Activated T-cell treated with anti-CD3 and anti-CD28 coated beads, Interleukin-2, amount 50 U/mL, for 72 hours (primary cell): ENCODE measurements around the gene KTN1. TPM values are rescaled to one million over a fixed set of nuclear protein-coding genes. Genes with fewer than 3 reads are reported as not detected.

ENCODE experiments used
- ATAC-seq, 2 donors: fragments of 150-1000 bp; cut with Tn5 transposase; replicated peaks in 1 of 2; 2 replicates each; pipeline ENCODE4 v1.10.0; 2021; ENCODE audit warnings: moderate library complexity in 2 of 2, mild to moderate bottlenecking in 1 of 2
- DNase-seq, 2 donors: peaks; one replicate each; pipeline ENCODE4 v3.0.0; 2021 to 2022; ENCODE audit warnings: mixed read lengths in 1 of 2
- H3K27ac Mint-ChIP-seq: one replicate; pipeline ENCODE4 v1.8.0; 2022; ENCODE audit warnings: mild to moderate bottlenecking, moderate library complexity, mixed read lengths
- H3K27me3 Mint-ChIP-seq: one replicate; pipeline ENCODE4 v1.8.0; 2022; ENCODE audit warnings: low read depth, mixed read lengths
- H3K36me3 Mint-ChIP-seq, 2 donors: one replicate each; pipeline ENCODE4 v1.8.0; 2022; ENCODE audit warnings: mixed read lengths in 2 of 2, mild to moderate bottlenecking in 1 of 2; ENCODE audit not compliant: insufficient read depth in 2 of 2
- H3K4me1 Mint-ChIP-seq: one replicate; pipeline ENCODE4 v1.8.0; 2022; ENCODE audit warnings: low read depth, mixed read lengths
- H3K4me3 Mint-ChIP-seq, 2 donors: one replicate each; pipeline ENCODE4 v1.8.0; 2022; ENCODE audit warnings: mild to moderate bottlenecking in 2 of 2, mixed read lengths in 2 of 2, moderate library complexity in 2 of 2
- H3K9me3 Mint-ChIP-seq, 2 donors: one replicate each; pipeline ENCODE4 v1.8.0; 2022; ENCODE audit warnings: mixed read lengths in 2 of 2
- total RNA-seq, 2 donors: library from RNA; stranded (reverse); gene quantifications; one replicate each; pipeline ENCODE4 v1.2.3, GENCODE V29; 2022

The KTN1 gene
- total RNA-seq, 2 donors from 2014 or later, result 144 TPM

DNA sequence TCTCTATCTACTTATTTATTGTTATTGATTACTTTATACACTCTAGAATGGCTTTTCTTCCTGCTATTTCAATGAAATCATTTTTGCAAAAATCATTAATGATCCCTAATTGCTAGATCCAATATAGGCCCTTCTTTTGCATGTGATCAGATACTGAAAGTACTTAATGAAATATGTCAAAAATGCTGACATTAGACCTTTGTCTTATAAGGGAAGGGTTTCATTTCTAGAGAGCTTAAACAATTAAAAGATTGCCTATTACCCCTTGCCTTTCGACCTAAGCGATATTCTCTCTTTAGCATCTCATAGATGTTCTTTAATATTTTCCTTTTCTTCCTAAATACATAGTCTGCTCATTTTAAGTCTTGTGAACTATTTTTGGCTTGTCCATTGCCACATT, 101.1 kb downstream of the KTN1 start:
- no peaks in the 10 kb centered on the region for H3K27me3 Mint-ChIP-seq
- no peak overlapping the region for H3K4me3 Mint-ChIP-seq
- H3K27ac Mint-ChIP-seq, result no peak overlapping the region
- no peak for DNase-seq
- no peaks in the 10 kb centered on the region for H3K9me3 Mint-ChIP-seq
- ATAC-seq, result no peak
- peaks cover 2 to 18% of the 10 kb centered on the region in 2 donors for H3K36me3 Mint-ChIP-seq
- no peaks in the 10 kb centered on the region for H3K4me1 Mint-ChIP-seq

DNA sequence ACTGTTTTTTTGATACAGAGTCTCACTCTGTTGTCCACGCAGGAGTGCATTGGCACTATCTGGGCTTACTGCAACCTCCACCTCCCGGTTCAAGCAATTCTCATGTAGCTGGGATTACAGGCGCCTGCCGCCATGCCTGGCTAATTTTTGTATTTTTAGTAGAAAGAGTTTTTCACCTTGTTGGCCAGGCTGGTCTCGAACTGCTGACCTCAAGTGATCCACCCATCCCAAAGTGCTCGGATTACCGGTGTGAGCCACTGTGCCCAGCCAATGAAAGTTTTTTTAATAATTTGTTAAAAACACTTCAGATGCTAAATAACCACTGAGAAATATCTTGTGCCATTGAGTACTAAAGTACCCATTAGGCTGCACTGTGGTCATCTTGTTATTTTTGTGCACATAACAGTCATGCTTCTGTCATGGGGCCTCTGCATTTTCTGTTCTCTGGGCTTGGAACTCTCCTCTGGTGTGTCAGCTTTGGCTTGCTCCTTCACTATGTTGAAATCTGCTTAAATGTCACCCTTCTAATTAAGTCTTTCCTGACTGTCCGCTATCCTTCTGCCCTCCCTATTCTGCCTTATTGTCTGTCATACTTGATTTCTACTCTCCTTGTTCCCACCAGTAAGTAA, 105.1 kb downstream of the KTN1 start:
- Mint-ChIP-seq H3K4me3 (no peak overlapping the region), H3K4me1 (peaks cover 5% of the 10 kb centered on the region), H3K9me3 (no peaks in the 10 kb centered on the region), H3K36me3 (peaks cover 4 to 17% of the 10 kb centered on the region in 2 donors), H3K27ac (no peak overlapping the region), H3K27me3 (no peaks in the 10 kb centered on the region)
- DNase-seq (no peak), ATAC-seq (no peak)

GRCh38 chr14:55686713-55687112, 106.7 kb downstream of the KTN1 start:
- no peaks in the 10 kb centered on the region for H3K27me3 Mint-ChIP-seq
- H3K9me3 Mint-ChIP-seq, result no peaks in the 10 kb centered on the region
- H3K4me1 Mint-ChIP-seq, result peaks cover 5% of the 10 kb centered on the region
- DNase-seq (no peak), ATAC-seq (no peak)
- H3K4me3 Mint-ChIP-seq, result no peak overlapping the region
- H3K27ac Mint-ChIP-seq, result no peak overlapping the region
- peaks cover 4 to 11% of the 10 kb centered on the region in 2 donors for H3K36me3 Mint-ChIP-seq

- Mint-ChIP-seq H3K4me3 (no peak overlapping the region), H3K36me3 (peaks cover 4 to 6% of the 10 kb centered on the region in 2 donors), H3K9me3 (no peaks in the 10 kb centered on the region), H3K27me3 (no peaks in the 10 kb centered on the region), H3K4me1 (peaks cover 5% of the 10 kb centered on the region), H3K27ac (peak overlapping the region; percentile 10)
- ATAC-seq, result no peak
- no peak for DNase-seq
Observed at GRCh38 chr14:55688566-55688965, 108.6 kb downstream of the KTN1 start.

DNA sequence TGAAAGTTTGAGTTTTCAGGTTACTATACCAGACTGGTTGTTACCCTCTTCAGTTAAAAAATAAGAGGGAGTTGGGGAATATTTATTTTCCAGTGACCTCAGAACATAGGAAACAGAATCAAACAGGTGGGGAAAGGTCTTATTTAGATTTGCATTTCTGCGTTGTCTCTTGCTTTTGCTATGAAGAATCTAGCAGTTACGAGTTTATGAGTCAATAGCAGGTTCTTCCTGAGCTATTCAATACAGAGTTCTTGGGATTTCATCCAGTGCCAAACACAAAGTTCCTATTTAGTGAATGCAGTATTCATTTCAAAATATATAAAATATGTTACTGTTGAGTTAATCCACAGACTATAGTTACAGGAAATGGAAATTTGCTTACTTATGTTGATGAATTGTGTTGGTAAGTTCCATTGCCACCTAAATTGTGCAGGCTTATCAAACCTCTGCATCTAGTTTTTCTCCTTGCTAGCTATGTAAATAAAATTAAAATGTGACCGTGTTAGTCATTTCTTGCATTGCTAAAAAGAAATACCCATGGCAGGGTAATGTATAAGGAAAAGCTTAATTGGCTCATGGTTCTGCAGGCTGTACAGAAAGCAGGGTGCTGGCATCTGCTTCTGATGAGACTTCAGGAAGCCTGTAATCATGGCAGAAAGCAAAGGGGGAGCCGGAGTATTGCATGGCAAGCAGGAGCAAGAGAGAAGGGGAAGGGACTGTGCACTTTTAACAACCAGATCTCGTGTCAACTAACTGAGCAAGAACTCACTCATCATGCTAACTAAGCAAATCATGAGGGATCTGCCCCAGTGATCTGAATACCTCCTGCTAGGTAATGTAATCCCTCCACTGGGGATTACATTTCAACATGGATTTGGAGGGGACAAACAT, 110.2 kb downstream of the KTN1 start:
- Mint-ChIP-seq H3K36me3 (peaks cover 2 to 6% of the 10 kb centered on the region in 2 donors), H3K4me3 (no peak overlapping the region), H3K9me3 (no peaks in the 10 kb centered on the region), H3K27me3 (no peaks in the 10 kb centered on the region), H3K4me1 (peaks cover 5% of the 10 kb centered on the region), H3K27ac (no peak overlapping the region)
- DNase-seq, result no peak
- ATAC-seq, result no peak

DNA sequence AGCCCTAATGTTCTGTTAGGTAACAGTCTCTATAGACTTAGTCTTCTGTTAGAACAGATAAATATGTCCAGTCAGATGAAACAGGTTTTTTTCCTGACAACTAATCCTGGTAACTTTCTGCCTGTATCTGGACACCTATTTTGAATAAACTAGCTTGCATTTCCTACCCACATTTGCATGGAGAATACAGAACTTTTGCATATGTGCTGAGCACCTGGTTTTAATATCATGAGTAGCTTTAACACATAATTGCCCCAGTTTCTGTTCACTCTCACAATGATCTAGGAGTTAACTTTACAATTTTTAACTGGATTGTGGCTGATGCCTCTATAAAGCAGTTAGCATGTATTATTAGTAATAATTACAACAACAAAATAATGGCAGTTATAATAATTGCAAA, 111.7 kb downstream of the KTN1 start:
- Mint-ChIP-seq H3K27ac (no peak overlapping the region), H3K36me3 (no peaks in the 10 kb centered on the region), H3K4me1 (peaks cover 5% of the 10 kb centered on the region), H3K4me3 (no peak overlapping the region), H3K9me3 (no peaks in the 10 kb centered on the region), H3K27me3 (no peaks in the 10 kb centered on the region)
- DNase-seq (no peak), ATAC-seq (no peak)

DNA sequence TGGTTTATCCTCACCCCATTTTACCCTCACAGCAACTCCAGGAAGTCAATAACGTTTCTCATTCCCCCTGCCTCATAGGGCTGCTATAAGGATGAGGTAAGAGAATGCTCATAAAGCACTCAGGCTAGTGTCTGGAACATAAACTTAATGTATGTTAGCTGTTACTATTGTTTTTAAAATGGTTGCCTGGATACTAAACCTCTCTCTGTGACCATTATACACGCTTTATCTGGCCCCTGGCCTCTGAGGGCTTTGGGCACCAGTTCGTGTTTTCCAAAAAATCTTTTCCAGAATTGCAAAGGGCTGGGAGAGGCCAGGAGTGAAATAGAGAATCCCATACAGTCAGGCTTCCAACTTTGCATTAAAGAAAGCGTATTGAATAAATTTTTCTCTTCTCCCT, 113.9 kb downstream of the KTN1 start:
- no peak for ATAC-seq
- peaks cover 5% of the 10 kb centered on the region for H3K4me1 Mint-ChIP-seq
- DNase-seq, result no peak
- no peak overlapping the region for H3K4me3 Mint-ChIP-seq
- no peak overlapping the region for H3K27ac Mint-ChIP-seq
- no peaks in the 10 kb centered on the region for H3K36me3 Mint-ChIP-seq
- H3K27me3 Mint-ChIP-seq, result no peaks in the 10 kb centered on the region
- no peaks in the 10 kb centered on the region for H3K9me3 Mint-ChIP-seq

- Mint-ChIP-seq H3K27ac (no peak overlapping the region), H3K4me1 (no peaks in the 10 kb centered on the region), H3K9me3 (peaks cover 0 to 1% of the 10 kb centered on the region in 2 donors), H3K36me3 (peaks cover 0 to 4% of the 10 kb centered on the region in 2 donors), H3K4me3 (no peak overlapping the region), H3K27me3 (no peaks in the 10 kb centered on the region)
- DNase-seq, result no peak
- ATAC-seq, result no peak
Observed at GRCh38 chr14:55697414-55697861, 117.4 kb downstream of the KTN1 start.

GRCh38 chr14:55698051-55698450, 118.0 kb downstream of the KTN1 start:
- H3K36me3 Mint-ChIP-seq, result peaks cover 0 to 4% of the 10 kb centered on the region in 2 donors
- ATAC-seq, result no peak
- DNase-seq, result no peak

GRCh38 chr14:55699131-55700057, 119.4 kb downstream of the KTN1 start:
- H3K27me3 Mint-ChIP-seq, result no peaks in the 10 kb centered on the region
- H3K4me3 Mint-ChIP-seq, result no peak overlapping the region
- no peak for DNase-seq
- H3K9me3 Mint-ChIP-seq, result peaks cover 0 to 1% of the 10 kb centered on the region in 2 donors
- peaks cover 0 to 4% of the 10 kb centered on the region in 2 donors for H3K36me3 Mint-ChIP-seq
- H3K4me1 Mint-ChIP-seq, result no peaks in the 10 kb centered on the region
- H3K27ac Mint-ChIP-seq, result no peak overlapping the region
- no peak for ATAC-seq

More at GRCh38 chr14:55698051-55698450, 118.0 kb downstream of the KTN1 start:
- Mint-ChIP-seq H3K9me3 (peaks cover 0 to 1% of the 10 kb centered on the region in 2 donors), H3K4me1 (no peaks in the 10 kb centered on the region), H3K27me3 (no peaks in the 10 kb centered on the region), H3K27ac (no peak overlapping the region), H3K4me3 (no peak overlapping the region)

GRCh38 chr14:55701638-55702037, 121.6 kb downstream of the KTN1 start:
- Mint-ChIP-seq H3K27ac (no peak overlapping the region), H3K27me3 (no peaks in the 10 kb centered on the region), H3K9me3 (peaks cover 0 to 1% of the 10 kb centered on the region in 2 donors), H3K4me3 (no peak overlapping the region), H3K36me3 (peaks cover 0 to 4% of the 10 kb centered on the region in 2 donors), H3K4me1 (no peaks in the 10 kb centered on the region)
- ATAC-seq (peak in 1 of 2 donors; percentile 23), DNase-seq (no peak)

DNA sequence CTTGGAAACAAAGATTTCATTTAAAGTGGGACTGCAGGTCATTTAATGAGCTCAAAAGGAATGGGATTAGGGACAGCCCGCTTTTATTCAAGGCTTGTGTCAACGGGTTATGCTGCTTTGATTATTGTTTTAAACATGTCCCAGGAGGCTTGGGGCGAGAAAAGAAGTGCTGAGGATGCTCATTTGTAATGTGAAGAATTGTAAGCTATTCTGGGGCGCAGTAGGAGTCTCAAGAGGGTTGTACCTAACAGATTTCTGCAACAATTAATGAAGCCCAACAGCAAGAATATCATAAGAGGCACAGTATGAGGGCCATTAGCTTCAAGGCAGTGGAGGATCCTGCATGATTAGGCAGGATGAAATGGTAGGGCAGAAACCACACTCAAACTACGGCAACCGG, 122.5 kb downstream of the KTN1 start:
- Mint-ChIP-seq H3K4me3 (no peak overlapping the region), H3K27me3 (no peaks in the 10 kb centered on the region), H3K36me3 (peaks cover 0 to 4% of the 10 kb centered on the region in 2 donors), H3K9me3 (peaks cover 0 to 1% of the 10 kb centered on the region in 2 donors), H3K27ac (no peak overlapping the region), H3K4me1 (no peaks in the 10 kb centered on the region)
- ATAC-seq, result no peak
- no peak for DNase-seq
